Chondrocyte (in vitro differentiated cells): ENCODE results near the gene RBFA. TPM values are rescaled to one million over a fixed set of nuclear protein-coding genes. Genes with fewer than 3 reads are reported as not detected.

ENCODE experiments used
- DNase-seq: peaks from one replicate; pipeline ENCODE4 v3.0.0; 2021; ENCODE audit warnings: mixed read lengths, low spot score
- H3K27ac Mint-ChIP-seq: one replicate; pipeline ENCODE4 v1.8.0; 2021; ENCODE audit warnings: mild to moderate bottlenecking, moderate library complexity, mixed read lengths; ENCODE audit not compliant: unreplicated experiment
- H3K27me3 Mint-ChIP-seq: 2 replicates; pipeline ENCODE4 v1.8.0; 2021; ENCODE audit warnings: low read depth, mixed read lengths
- H3K36me3 Mint-ChIP-seq: 2 replicates; pipeline ENCODE4 v1.8.0; 2021; ENCODE audit warnings: low read depth, mixed read lengths
- H3K4me1 Mint-ChIP-seq: 2 replicates; pipeline ENCODE4 v1.8.0; 2021; ENCODE audit warnings: low read depth, mild to moderate bottlenecking, mixed read lengths
- H3K4me3 Mint-ChIP-seq: one replicate; pipeline ENCODE4 v1.8.0; 2021; ENCODE audit warnings: mild to moderate bottlenecking, moderate library complexity, mixed read lengths; ENCODE audit not compliant: unreplicated experiment
- H3K9me3 Mint-ChIP-seq: 2 replicates; pipeline ENCODE4 v1.8.0; 2021; ENCODE audit warnings: low read depth, mixed read lengths
- CTCF ChIP-seq: fragments of 200-600 bp; sonication (generic); IDR thresholded peaks from 2 replicates; pipeline ENCODE4 v1.5.0; 2021; ENCODE audit warnings: antibody characterized with exemption, mild to moderate bottlenecking, moderate library complexity
- total RNA-seq: library from RNA; stranded (reverse); gene quantifications from 3 replicates; pipeline ENCODE4 v1.2.1, GENCODE V29; 2021

RBFA gene
- total RNA-seq, 1 donor from 2014 or later: 26.8 TPM

GRCh38 chr18:80065705-80066104, 31.5 kb downstream of the RBFA start:
- Mint-ChIP-seq H3K27ac (no peak overlapping the region), H3K27me3 (no peaks in the 10 kb centered on the region), H3K9me3 (no peaks in the 10 kb centered on the region), H3K4me3 (no peak overlapping the region), H3K4me1 (peaks cover 18% of the 10 kb centered on the region), H3K36me3 (no peaks in the 10 kb centered on the region)
- TF ChIP-seq CTCF: no peak
- DNase-seq: no peak

GRCh38 chr18:80067321-80067720, 33.1 kb downstream of the RBFA start:
- Mint-ChIP-seq H3K27ac (no peak overlapping the region), H3K4me3 (no peak overlapping the region), H3K27me3 (no peaks in the 10 kb centered on the region), H3K9me3 (no peaks in the 10 kb centered on the region), H3K36me3 (no peaks in the 10 kb centered on the region), H3K4me1 (peaks cover 18% of the 10 kb centered on the region)
- no peak for TF ChIP-seq CTCF
- no peak for DNase-seq

GRCh38 chr18:80067897-80068296, 33.7 kb downstream of the RBFA start:
- no peak overlapping the region for H3K4me3 Mint-ChIP-seq
- H3K36me3 Mint-ChIP-seq: no peaks in the 10 kb centered on the region
- DNase-seq: no peak
- H3K27ac Mint-ChIP-seq: no peak overlapping the region
- no peak for TF ChIP-seq CTCF
- no peaks in the 10 kb centered on the region for H3K27me3 Mint-ChIP-seq
- no peaks in the 10 kb centered on the region for H3K9me3 Mint-ChIP-seq
- peaks cover 18% of the 10 kb centered on the region for H3K4me1 Mint-ChIP-seq

- Mint-ChIP-seq H3K27me3 (no peaks in the 10 kb centered on the region), H3K4me1 (peaks cover 18% of the 10 kb centered on the region), H3K4me3 (no peak overlapping the region), H3K9me3 (no peaks in the 10 kb centered on the region), H3K27ac (peak overlapping the region; percentile 80), H3K36me3 (no peaks in the 10 kb centered on the region)
- TF ChIP-seq CTCF: no peak
- DNase-seq: no peak
Observed at GRCh38 chr18:80068571-80069272, 34.5 kb downstream of the RBFA start.

GRCh38 chr18:80070825-80071224, 36.6 kb downstream of the RBFA start:
- peaks cover 2% of the 10 kb centered on the region for H3K36me3 Mint-ChIP-seq
- H3K4me3 Mint-ChIP-seq: no peak overlapping the region
- H3K4me1 Mint-ChIP-seq: peaks cover 18% of the 10 kb centered on the region
- no peaks in the 10 kb centered on the region for H3K27me3 Mint-ChIP-seq
- TF ChIP-seq CTCF: no peak
- no peaks in the 10 kb centered on the region for H3K9me3 Mint-ChIP-seq
- no peak for DNase-seq
- H3K27ac Mint-ChIP-seq: no peak overlapping the region
